WTC11 (cell line): ENCODE results near the gene HLA-DQB1. TPM values are rescaled to one million over a fixed set of nuclear protein-coding genes. Genes with fewer than 3 reads are reported as not detected.
"Not testable (repeated sequence)": the region's sequence is repeated elsewhere in the genome, so short reads cannot be mapped to it uniquely, and the experiment has no call there.

Source experiments
- ATAC-seq: fragments of 200-7000 bp; cut with Tn5 transposase; 2 replicates; pipeline ENCODE4 v1.10.0; 2021; ENCODE audit warnings: mild to moderate bottlenecking, moderate library complexity
- CTCF ChIA-PET: fragments of 300-600 bp; sonication (Branson Sonifier 250); formaldehyde crosslinking; loops from one replicate; lab custom pipeline; 2021; ENCODE audit warnings: antibody characterized with exemption; lab: Charles Lee
- POLR2A ChIA-PET: fragments of 350-600 bp; sonication (Branson Sonifier 250); formaldehyde crosslinking; loops from one replicate; lab custom pipeline; 2021; ENCODE audit warnings: antibody characterized with exemption; lab: Charles Lee
- DNase-seq: peaks from one replicate; pipeline ENCODE4 v3.0.0; 2021; ENCODE audit warnings: low spot score
- H3K27ac Mint-ChIP-seq: 2 replicates; pipeline ENCODE4 v1.8.0; 2021; ENCODE audit warnings: mixed read lengths
- H3K27me3 Mint-ChIP-seq: 2 replicates; pipeline ENCODE4 v1.8.0; 2021; ENCODE audit warnings: low read depth, mild to moderate bottlenecking, moderate library complexity, mixed read lengths
- H3K36me3 Mint-ChIP-seq: 2 replicates; pipeline ENCODE4 v1.8.0; 2021; ENCODE audit warnings: mixed read lengths
- H3K4me1 Mint-ChIP-seq: 2 replicates; pipeline ENCODE4 v1.8.0; 2022; ENCODE audit warnings: mixed read lengths
- H3K4me3 Mint-ChIP-seq: 2 replicates; pipeline ENCODE4 v1.8.0; 2021; ENCODE audit warnings: mild to moderate bottlenecking, moderate library complexity, mixed read lengths
- H3K9me3 Mint-ChIP-seq: 2 replicates; pipeline ENCODE4 v1.8.0; 2021; ENCODE audit warnings: mixed read lengths
- FOXP1 ChIP-seq: sonication (generic); formaldehyde crosslinking; IDR thresholded peaks from 2 replicates; pipeline ENCODE4 v1.8.0; 2022; ENCODE audit warnings: missing genetic modification reagents, mild to moderate bottlenecking, moderate library complexity, borderline replicate concordance
- JAZF1 ChIP-seq: fragments of 250-450 bp; sonication (Bioruptor Pico); IDR thresholded peaks from 2 replicates; pipeline ENCODE4 v1.9.0; 2021; ENCODE audit warnings: moderate library complexity, mild to moderate bottlenecking, inconsistent platforms
- JUN ChIP-seq: sonication (generic); formaldehyde crosslinking; IDR thresholded peaks from 2 replicates; pipeline ENCODE4 v1.8.0; 2023; ENCODE audit warnings: mild to moderate bottlenecking, missing genetic modification reagents
- NR1H2 ChIP-seq: sonication (generic); formaldehyde crosslinking; IDR thresholded peaks from 2 replicates; pipeline ENCODE4 v1.9.0; 2021; ENCODE audit warnings: mild to moderate bottlenecking, moderate library complexity, missing genetic modification reagents
- TCF7 ChIP-seq: sonication (generic); formaldehyde crosslinking; IDR thresholded peaks from 2 replicates; pipeline ENCODE4 v1.8.0; 2022; ENCODE audit warnings: mild to moderate bottlenecking, low read depth, missing genetic modification reagents, moderate library complexity
- ZBTB21 ChIP-seq: sonication (generic); formaldehyde crosslinking; IDR thresholded peaks from 2 replicates; pipeline ENCODE4 v1.8.1; 2023; ENCODE audit warnings: mild to moderate bottlenecking, missing genetic modification reagents, borderline replicate concordance
- ZNF121 ChIP-seq: sonication (generic); formaldehyde crosslinking; IDR thresholded peaks from 2 replicates; pipeline ENCODE4 v1.8.0; 2023; ENCODE audit warnings: missing genetic modification reagents
- total RNA-seq: library from RNA; stranded (reverse); gene quantifications from 3 replicates; pipeline ENCODE4 v1.2.3, GENCODE V29; 2021
- TF ChIP-seq, protein P1 (sequence below): fragments of 250-450 bp; sonication (Bioruptor Pico); IDR thresholded peaks from 2 replicates; pipeline ENCODE4 v1.9.0; 2021; ENCODE audit warnings: mild to moderate bottlenecking, borderline replicate concordance
- TF ChIP-seq, protein P2 (sequence below): sonication (generic); formaldehyde crosslinking; IDR thresholded peaks from 2 replicates; pipeline ENCODE4 v1.8.1; 2023; ENCODE audit warnings: mild to moderate bottlenecking, missing genetic modification reagents, borderline replicate concordance
- TF ChIP-seq, protein P3 (sequence below): sonication (generic); formaldehyde crosslinking; IDR thresholded peaks from 2 replicates; pipeline ENCODE4 v1.8.1; 2022; ENCODE audit warnings: mild to moderate bottlenecking, moderate library complexity, missing genetic modification reagents
- TF ChIP-seq, protein P4 (sequence below): sonication (generic); formaldehyde crosslinking; IDR thresholded peaks from 2 replicates; pipeline ENCODE4 v1.8.1; 2022; ENCODE audit warnings: mild to moderate bottlenecking, missing genetic modification reagents, moderate library complexity, borderline replicate concordance
- TF ChIP-seq, protein P5 (sequence below): fragments of 250-450 bp; sonication (Bioruptor Pico); IDR thresholded peaks from 2 replicates; pipeline ENCODE4 v1.8.0; 2021; ENCODE audit warnings: mild to moderate bottlenecking

HLA-DQB1 gene
- total RNA-seq, 1 experiment from 2014 or later = 0.83 TPM

DNA sequence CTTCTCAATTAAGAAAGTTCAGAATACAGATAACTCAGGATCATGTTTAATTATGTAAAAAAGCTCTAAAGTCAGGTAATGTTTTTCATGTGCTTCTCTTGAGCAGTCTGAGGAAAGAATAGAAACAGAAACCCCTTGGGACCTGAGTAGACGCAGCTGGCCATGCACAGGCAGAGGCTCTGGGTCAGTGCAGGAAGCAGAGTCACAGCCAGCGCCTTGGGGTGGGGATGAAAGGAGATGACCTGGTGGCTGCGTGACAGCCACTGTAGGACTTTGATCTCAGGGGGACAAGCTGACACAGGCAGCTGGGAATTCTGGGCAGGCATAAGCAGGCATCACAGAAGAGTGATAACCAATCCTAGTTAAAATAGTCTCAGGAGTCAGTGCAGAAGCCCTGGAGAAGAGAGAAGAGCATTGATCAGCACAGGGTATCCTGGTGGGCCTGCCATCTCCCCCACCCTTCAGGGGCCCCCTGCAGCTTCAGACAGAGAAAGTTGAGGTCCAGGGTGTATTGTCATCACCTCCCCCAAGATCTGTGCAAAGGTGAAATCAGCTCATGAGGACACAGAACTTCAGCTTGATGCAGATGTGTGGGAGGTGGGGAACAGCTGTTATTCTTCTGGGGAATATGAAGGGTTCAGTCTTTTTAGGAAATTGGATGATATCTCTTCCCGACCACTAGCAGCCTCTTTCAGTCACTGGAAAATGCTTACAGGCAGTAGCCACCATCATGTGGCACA lies 6.4 kb downstream of the HLA-DQB1 start (continued):
- TF ChIP-seq, protein P1, sequence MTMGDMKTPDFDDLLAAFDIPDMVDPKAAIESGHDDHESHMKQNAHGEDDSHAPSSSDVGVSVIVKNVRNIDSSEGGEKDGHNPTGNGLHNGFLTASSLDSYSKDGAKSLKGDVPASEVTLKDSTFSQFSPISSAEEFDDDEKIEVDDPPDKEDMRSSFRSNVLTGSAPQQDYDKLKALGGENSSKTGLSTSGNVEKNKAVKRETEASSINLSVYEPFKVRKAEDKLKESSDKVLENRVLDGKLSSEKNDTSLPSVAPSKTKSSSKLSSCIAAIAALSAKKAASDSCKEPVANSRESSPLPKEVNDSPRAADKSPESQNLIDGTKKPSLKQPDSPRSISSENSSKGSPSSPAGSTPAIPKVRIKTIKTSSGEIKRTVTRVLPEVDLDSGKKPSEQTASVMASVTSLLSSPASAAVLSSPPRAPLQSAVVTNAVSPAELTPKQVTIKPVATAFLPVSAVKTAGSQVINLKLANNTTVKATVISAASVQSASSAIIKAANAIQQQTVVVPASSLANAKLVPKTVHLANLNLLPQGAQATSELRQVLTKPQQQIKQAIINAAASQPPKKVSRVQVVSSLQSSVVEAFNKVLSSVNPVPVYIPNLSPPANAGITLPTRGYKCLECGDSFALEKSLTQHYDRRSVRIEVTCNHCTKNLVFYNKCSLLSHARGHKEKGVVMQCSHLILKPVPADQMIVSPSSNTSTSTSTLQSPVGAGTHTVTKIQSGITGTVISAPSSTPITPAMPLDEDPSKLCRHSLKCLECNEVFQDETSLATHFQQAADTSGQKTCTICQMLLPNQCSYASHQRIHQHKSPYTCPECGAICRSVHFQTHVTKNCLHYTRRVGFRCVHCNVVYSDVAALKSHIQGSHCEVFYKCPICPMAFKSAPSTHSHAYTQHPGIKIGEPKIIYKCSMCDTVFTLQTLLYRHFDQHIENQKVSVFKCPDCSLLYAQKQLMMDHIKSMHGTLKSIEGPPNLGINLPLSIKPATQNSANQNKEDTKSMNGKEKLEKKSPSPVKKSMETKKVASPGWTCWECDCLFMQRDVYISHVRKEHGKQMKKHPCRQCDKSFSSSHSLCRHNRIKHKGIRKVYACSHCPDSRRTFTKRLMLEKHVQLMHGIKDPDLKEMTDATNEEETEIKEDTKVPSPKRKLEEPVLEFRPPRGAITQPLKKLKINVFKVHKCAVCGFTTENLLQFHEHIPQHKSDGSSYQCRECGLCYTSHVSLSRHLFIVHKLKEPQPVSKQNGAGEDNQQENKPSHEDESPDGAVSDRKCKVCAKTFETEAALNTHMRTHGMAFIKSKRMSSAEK = no peak
- TF ChIP-seq JUN (CRISPR knock-in tag) (no peak), NR1H2 (CRISPR knock-in tag) (no peak), TCF7 (CRISPR knock-in tag) (no peak), ZNF121 (CRISPR knock-in tag) (no peak)
- TF ChIP-seq, protein P2, sequence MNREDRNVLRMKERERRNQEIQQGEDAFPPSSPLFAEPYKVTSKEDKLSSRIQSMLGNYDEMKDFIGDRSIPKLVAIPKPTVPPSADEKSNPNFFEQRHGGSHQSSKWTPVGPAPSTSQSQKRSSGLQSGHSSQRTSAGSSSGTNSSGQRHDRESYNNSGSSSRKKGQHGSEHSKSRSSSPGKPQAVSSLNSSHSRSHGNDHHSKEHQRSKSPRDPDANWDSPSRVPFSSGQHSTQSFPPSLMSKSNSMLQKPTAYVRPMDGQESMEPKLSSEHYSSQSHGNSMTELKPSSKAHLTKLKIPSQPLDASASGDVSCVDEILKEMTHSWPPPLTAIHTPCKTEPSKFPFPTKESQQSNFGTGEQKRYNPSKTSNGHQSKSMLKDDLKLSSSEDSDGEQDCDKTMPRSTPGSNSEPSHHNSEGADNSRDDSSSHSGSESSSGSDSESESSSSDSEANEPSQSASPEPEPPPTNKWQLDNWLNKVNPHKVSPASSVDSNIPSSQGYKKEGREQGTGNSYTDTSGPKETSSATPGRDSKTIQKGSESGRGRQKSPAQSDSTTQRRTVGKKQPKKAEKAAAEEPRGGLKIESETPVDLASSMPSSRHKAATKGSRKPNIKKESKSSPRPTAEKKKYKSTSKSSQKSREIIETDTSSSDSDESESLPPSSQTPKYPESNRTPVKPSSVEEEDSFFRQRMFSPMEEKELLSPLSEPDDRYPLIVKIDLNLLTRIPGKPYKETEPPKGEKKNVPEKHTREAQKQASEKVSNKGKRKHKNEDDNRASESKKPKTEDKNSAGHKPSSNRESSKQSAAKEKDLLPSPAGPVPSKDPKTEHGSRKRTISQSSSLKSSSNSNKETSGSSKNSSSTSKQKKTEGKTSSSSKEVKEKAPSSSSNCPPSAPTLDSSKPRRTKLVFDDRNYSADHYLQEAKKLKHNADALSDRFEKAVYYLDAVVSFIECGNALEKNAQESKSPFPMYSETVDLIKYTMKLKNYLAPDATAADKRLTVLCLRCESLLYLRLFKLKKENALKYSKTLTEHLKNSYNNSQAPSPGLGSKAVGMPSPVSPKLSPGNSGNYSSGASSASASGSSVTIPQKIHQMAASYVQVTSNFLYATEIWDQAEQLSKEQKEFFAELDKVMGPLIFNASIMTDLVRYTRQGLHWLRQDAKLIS (CRISPR knock-in tag) = no peak
- TF ChIP-seq, protein P3, sequence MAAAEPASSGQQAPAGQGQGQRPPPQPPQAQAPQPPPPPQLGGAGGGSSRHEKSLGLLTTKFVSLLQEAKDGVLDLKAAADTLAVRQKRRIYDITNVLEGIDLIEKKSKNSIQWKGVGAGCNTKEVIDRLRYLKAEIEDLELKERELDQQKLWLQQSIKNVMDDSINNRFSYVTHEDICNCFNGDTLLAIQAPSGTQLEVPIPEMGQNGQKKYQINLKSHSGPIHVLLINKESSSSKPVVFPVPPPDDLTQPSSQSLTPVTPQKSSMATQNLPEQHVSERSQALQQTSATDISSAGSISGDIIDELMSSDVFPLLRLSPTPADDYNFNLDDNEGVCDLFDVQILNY = no peak

DNA sequence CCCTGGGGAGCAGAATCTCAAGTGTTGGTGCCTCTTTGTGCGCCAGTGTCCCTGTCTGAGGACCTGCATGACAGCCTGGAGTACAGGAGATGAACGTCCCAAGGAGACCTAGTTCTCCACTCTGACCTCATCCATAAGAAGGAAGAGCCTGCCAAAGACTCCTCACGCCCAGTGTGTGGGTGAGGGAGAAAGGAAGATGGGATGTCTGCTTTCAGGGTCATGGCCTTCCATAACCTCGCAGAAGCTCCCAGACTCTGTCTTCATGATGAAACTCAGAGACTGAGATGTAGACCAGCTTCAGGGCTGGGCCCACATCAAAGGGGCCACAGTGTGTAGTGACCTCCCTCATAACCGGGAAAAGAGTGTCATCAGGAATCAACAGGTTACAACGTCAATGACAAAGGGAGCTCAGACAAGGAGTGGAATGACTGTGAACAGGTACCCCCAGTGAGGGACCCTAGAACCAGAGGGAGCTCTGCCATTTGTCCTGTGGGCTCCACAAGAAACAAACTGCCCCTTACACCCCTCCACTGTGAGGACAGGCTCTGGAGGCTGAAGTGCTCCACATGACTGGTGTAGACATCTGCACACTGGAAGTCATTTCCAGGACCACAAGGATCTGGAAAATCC lies 8.1 kb downstream of the HLA-DQB1 start:
- CTCF ChIA-PET = no interaction called here
- H3K4me1 Mint-ChIP-seq = no peaks in the 10 kb centered on the region
- no peak overlapping the region for H3K4me3 Mint-ChIP-seq
- no peaks in the 10 kb centered on the region for H3K36me3 Mint-ChIP-seq
- TF ChIP-seq, protein P4, sequence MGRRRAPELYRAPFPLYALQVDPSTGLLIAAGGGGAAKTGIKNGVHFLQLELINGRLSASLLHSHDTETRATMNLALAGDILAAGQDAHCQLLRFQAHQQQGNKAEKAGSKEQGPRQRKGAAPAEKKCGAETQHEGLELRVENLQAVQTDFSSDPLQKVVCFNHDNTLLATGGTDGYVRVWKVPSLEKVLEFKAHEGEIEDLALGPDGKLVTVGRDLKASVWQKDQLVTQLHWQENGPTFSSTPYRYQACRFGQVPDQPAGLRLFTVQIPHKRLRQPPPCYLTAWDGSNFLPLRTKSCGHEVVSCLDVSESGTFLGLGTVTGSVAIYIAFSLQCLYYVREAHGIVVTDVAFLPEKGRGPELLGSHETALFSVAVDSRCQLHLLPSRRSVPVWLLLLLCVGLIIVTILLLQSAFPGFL (CRISPR knock-in tag) = no peak
- no peak for TF ChIP-seq FOXP1 (CRISPR knock-in tag)
- TF ChIP-seq ZBTB21 (CRISPR knock-in tag) = no peak
- no peak for TF ChIP-seq JAZF1 (CRISPR knock-in tag)
- TF ChIP-seq, protein P5, sequence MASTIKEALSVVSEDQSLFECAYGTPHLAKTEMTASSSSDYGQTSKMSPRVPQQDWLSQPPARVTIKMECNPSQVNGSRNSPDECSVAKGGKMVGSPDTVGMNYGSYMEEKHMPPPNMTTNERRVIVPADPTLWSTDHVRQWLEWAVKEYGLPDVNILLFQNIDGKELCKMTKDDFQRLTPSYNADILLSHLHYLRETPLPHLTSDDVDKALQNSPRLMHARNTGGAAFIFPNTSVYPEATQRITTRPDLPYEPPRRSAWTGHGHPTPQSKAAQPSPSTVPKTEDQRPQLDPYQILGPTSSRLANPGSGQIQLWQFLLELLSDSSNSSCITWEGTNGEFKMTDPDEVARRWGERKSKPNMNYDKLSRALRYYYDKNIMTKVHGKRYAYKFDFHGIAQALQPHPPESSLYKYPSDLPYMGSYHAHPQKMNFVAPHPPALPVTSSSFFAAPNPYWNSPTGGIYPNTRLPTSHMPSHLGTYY (CRISPR knock-in tag) = no peak
- H3K27ac Mint-ChIP-seq = no peak overlapping the region
- POLR2A ChIA-PET = no interaction called here
- no peak for ATAC-seq
- peaks cover 35% of the 10 kb centered on the region for H3K27me3 Mint-ChIP-seq
- H3K9me3 Mint-ChIP-seq = no peaks in the 10 kb centered on the region
- DNase-seq = no peak

DNA sequence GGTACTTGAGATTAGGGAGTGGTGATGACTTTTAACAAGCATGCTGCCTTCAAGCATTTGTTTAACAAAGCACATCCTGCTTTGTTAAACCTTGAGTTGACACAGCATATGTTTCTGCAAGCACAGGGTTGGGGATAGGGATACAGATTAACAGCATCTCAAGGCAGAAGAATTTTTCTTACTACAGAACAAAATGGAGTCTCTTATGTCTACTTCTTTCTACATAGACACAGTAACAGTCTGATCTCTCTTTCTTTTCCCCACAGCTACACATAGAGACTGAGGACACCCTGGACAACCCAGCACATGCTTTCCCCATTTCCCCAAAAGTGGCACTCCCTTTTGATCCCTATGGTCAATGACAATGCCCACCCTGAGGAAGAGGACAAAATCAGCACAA lies 8.6 kb downstream of the HLA-DQB1 start:
- ATAC-seq, DNase-seq, H3K27ac Mint-ChIP-seq, POLR2A ChIA-PET, H3K9me3 Mint-ChIP-seq, H3K36me3 Mint-ChIP-seq, H3K4me3 Mint-ChIP-seq, CTCF ChIA-PET, H3K4me1 Mint-ChIP-seq: not testable (repeated sequence)
- peaks cover 30% of the 10 kb centered on the region for H3K27me3 Mint-ChIP-seq

DNA sequence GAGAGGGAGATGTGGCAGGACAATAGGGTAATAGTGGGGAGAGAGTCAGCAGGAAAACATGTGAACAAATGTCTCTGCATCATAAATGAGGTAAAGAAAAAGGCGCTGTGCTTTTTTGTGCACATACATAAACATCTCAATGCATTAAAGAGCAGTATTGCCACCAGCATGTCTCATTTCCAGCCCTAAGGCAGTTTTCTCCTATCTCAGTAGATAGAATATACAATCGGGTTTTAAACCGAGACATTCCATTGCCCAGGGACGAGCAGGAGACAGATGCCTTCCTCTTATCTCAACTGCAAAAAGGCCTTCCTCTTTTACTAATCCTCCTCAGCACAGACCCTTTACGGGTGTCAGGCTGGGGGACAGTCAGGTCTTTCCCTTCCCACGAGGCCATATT lies 9.1 kb downstream of the HLA-DQB1 start:
- DNase-seq, H3K36me3 Mint-ChIP-seq, H3K4me1 Mint-ChIP-seq, H3K9me3 Mint-ChIP-seq, CTCF ChIA-PET, POLR2A ChIA-PET, H3K27ac Mint-ChIP-seq, H3K4me3 Mint-ChIP-seq, ATAC-seq: not testable (repeated sequence)
- peaks cover 30% of the 10 kb centered on the region for H3K27me3 Mint-ChIP-seq
